Left forelimb (tissue), 1 donor: ENCODE results near the gene MYH9.

Source experiments
- DNase-seq: peaks from one replicate; pipeline ENCODE4 v3.0.0-alpha.2; 2018; ENCODE audit warnings: low spot score

MYH9 gene

DNA sequence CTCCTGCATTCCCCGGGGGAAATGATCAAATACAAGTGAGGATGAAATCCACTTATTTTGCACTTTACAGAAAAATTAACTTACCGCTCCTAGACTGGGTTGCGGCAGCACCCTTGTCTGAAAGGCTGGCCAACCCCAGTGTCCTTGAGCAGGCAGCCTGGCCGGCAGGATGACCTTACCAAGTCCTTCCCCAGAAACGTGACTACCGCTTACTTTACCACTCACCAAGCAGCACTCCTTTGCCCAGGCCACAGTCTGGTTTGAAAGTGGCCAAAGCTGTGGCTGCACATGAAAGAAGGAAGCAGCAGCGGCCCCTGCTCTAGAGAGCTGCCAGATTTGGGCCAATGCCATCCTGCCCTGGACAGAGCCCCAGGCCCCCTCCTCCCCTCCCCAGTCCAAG, 20.3 kb downstream of the MYH9 start:
- no peak for DNase-seq

DNA sequence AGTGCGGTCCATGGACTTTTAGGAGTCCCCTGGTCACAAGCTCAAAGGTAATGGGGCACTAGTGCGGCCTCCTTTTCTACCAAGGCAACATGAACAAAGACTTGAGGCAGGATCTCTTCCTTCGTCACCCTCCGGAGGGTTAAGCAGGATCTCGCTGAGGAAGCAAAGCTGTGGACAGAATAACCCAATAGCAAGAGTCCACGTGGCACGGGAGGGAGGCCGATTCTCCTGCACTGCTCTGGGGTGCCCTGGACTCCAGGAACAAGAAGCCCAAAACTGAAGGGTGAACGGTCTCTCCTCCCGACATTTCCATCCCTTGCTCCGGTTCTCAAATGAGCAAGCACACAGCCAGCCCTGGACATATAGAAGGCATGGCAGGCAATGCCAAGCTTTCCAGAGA, 20.7 kb downstream of the MYH9 start:
- DNase-seq: no peak

DNA sequence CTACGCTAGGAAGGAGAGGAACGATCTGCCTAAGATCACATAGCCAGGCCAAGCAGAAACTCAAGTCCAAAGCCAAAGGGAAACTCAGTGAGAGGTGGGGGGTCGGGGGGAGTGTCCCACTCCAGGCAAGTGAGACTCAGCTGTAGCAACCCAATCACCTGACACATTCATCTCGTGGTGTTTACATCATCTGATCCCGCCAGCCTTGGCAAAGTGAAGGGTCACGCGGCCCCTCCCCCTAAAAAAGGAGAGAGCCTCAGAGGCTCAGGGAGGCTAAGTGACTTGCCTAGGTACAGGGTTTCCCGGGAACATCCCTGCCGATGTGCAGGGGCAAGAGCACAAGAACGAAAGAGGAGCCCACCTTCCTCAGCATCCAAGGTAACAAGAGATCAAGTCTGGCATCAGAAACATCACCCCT, 21.5 kb downstream of the MYH9 start:
- DNase-seq: no peak

DNA sequence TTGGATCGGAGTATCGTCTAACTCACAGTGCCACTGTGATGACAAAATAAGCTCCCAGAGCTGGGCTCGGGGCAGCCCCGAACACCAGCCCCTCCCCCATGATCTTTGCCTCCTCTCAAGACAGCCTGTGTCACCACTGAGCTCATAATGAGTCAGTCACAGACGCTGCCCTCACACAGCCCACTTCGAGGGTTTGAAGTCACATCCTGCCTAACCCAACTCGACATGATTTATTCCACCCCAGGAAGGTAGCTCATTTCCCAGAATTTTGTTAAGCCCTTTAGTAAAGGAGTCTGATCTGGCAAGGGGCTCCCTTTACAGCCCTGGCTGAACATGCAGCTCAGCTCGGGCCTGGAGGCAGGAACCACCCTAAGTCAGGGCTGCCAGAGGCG, 22.8 kb downstream of the MYH9 start:
- no peak for DNase-seq

DNA sequence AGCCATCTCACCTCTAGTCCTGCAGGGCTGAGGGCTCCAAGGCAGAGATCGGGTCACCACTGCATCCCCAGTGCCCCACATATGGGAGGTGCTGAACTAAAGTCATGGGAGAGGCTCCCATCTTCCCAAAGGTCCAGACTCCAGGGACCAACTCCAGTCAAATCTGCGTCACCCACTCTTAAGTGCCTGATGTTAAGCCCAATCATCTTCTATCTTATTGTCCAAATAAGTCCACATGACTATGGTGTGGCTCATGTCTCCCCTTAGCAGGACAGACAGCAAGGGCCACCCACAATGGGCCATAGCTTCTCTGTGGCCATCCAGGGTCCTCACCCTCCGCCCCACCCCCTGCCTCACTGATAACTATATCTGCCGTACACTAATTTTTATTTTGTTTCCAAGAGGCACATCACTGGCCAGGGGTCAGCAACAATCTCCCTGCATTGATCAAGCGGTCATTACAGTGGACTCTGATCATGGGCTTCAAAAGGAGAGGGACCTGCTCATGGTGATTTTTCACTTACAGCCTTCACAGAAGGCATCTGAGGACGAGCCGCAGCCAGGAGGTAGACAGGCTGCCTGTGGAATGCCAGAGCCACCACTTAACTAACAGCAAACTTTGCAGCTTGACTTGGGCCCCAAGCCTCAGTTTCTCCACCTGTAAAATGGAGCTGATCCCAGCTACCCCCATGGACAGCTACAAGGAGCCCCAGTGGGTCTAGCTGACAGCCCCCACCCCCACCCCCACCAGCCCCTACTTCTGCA, 23.3 kb downstream of the MYH9 start:
- no peak for DNase-seq

DNA sequence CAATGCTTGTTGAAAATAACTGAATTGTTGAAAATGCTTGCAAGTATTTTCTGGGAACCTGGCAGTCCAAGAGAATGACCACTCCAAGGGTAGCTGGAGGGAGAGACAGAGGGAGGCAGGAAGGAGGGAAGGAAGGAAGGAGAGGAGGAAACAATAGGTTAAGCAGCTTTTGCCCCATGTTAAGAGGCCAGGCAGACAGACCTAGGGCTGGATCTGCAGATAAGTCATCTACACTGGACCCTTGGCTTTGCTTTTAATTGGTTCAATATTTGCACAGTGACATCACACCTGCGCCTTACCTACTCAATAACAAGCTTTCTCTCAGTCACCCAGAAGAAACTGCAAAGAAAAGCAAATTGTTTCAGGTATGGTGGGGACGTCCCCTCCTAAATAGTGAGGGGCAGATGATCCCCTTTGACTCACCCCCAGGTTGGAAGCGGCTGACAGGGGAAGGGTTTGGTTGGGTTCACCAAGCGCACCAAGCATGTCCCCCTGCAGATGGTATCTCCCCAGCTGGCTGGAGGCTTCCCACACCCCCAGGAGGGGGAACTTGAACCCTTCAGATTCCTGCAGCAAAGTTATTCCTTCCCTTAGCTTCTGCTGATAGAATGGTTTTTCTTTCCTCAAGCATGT, 24.3 kb downstream of the MYH9 start:
- no peak for DNase-seq

DNA sequence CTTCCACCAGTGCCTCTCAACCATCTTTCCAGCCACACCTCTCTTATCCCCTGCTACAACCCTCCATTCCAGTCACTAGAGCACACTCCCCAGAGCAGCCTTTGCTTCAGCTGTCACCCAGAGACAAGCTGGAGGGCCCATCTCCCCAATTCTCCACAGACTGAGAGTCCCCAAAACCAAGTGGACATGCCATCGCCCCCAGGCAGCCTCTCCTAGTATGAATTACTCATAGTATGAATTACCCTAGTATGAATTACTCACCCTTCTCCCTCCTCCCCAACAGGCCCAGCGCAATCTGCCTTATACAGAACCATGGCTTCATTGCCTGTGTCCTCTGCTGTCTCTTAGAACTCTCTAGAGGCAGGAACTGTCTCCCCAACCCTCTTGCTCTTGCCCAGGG, 24.8 kb downstream of the MYH9 start:
- DNase-seq: no peak

DNA sequence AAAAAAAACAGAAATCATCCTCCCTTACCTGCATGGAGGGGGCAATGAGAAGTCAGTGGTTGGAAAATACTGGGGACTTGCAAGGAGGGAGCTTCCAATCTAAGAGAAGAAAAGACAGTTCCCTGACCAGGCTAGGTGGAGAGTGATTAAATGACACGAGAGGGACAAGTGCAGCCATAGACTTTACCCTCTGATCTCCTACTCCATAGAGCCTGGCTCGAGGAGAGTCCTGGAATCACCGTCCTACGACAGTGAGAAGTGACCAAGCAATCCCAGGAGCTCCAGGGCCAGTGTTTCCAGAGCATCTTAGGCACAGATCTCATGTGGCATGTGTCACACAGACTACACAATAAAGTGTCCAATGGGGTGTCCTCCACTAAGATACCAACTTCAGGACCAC, 25.7 kb downstream of the MYH9 start:
- no peak for DNase-seq

DNA sequence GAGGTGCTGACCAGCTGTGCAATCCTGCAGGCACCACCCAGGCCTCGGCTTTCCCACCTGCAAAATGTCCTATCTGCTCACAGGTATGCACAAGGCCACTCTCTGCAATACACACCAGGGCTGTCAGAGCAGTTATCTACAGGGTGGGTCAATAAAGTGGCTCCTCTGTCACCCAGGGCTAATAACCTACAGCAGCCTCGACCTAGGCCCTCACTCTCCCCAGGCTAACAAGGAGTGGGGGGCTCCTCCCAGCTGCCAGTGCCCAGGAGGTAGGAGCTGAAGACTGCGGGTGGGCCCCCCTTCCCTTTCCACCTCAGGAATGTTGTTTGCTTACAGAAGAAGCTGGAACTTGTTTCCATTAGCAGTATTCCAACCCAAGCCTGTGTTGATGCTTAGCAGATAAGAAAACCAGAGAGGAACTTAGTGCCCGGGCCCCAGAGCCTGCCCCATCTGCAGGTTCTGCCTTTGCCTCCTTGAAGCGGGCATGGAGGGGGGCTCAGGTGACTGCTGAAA, 26.8 kb downstream of the MYH9 start:
- no peak for DNase-seq

DNA sequence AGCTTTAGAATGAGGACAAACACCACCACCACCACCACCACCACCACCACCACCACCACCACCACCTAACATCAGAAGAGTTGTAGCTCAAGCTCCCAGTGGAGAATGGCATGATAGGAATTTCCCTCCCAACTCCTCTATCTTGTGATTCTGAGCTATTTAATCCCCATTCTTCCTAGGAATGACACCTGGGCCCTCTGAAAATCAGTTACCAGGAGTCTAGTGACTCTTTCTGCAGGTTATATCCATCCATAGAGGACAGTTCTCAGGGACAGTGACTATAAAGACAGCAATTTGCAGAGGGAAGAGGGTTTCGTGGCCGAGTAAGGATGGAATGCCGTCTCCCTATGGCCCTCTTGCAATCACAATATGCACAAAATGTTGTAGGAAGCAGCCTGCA, 27.8 kb downstream of the MYH9 start:
- no peak for DNase-seq

DNA sequence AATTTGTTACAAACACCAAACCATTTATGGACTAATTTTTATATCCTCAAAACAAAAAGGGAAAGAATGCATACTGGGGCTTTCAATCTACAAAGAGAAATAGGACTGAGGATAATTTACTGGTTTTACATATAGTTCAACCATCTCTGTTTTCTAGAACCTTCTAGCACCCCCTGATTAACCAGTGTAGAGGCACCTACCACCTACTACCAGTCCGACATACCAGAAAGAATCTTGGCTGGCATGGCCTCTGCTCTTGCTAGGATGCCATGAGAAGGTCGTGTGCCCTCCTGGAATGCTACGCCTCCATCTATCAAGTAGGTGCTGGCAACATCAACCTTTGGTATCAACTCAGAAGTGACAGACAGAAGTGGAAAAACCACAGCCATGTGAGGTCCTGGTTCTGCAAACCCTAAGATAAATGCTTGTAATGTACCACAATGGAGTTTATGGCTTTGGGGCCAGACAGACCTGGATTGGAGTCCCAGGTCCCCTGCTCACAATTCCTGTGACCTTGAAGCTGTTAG, 28.2 kb downstream of the MYH9 start:
- DNase-seq: no peak

DNA sequence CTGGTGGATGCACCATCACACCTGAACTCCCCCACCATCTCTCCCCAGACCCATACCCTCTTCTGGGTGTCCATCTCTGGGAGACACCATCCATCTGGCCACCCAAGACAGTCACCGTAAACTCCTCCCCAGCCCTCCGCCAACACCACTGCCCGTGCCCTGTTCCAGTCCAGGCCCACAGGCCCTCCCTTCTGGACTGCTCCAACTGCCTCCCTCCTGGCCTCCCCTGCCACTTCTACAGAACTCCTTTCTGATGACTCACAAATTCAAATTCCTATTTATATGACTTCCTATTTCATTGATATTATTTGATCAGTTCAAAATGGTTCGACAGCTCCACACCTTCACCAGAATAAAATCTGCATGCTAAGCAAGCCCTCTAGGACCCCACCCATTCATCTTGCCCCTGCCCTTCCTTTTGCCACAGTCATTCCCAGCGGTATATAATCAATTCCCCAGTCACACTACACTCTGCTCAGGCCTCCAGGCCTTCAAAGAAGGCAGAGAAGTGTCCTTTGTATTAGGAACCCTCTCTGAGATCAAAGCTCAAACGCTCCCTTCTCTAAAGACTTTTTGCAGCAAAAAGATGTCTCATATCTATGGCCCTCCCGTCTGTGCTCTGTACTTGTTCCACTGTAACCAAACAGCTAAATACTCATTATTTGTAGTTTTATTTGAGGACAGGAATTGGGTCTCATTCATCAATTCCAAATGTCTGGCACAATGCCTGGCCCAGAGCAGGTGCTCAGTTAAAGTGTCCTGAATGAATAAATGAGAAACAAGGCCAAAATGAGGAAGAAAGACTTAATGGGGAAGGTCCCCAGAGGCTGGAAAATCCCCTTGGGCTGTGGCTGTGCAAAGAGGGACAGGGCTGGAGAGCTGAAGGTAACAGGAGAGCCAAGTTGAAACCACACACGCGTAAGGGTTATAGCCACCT, 29.0 kb downstream of the MYH9 start:
- DNase-seq: no peak

DNA sequence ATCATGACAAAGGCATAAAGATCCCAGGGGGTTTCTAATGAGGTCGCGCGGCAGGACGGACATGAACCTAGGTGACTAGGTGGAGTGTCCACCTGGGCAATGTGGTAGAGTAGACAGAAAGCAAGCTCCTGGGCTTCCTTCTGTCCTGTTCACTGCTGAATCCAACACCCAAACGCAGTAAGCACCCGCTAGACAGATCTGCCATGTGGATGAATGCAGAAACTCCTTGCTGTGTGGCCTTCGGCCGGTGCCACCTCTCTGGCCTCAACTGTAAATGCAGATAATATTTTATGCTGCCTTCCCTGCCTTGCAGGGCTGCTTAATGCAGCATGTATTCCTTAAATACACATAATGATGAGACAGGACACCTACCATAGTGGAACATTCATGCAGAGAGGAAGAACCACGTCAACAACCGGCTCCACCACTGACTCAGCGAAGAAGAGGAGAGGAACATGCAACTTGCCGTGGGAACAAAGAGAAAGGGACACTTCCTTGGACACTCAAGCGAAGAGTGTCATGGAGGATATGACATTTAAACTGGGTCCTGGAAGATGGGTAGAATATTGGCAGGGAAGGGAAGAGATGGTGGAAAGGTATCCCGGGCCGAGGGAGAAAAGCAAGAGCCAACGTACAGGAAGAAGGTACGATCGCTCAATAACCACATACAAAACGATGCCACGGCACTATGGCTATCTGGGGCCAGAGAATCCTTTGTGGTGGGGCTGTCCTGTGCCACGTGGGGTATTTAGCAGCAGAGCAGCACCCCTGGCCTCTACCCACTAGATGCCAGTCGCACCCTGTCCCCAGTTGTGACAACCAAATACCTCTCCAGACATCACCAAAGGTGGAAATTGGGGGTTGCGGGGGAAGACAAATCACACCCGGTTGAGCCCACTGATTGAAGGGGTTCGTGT, 30.8 kb downstream of the MYH9 start:
- DNase-seq: no peak

DNA sequence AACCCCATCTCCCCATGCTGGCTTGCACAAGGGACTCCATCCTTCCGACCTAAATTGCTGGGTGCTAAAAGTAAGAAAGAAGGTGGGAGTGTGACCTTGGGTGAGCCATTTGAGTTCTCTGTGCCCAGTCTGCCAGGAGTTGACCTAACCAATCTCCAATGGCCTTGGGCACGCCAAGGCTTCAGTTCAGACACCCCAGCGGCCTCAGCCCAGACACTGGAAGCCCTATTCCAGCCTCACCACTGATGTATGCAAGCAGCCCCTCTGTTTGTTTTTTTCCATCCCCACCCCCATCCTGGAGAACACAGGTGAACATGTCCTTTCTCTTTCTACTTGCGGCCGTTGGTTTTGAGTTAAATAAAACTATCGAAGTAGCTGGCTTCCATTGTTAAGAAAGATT, 31.9 kb downstream of the MYH9 start:
- DNase-seq: no peak

DNA sequence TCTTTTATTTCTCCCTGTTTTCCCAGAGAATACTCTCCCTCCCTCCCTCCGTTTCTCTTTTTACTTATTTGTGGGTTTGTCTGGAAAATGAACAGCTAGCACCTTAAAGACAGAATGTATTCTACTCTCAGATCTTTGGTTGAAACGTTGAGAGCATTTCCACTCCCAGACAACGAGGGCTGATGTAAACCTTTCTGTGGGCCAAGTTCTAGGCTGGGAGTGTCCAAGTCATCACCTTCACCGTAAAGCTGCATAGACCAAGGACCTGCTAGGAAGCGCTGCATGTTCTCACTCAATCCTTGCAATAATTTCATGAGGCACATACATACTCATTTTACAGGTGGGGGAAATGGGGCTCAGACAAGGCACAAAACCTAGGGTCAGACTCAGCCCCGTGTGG, 32.4 kb downstream of the MYH9 start:
- no peak for DNase-seq

DNA sequence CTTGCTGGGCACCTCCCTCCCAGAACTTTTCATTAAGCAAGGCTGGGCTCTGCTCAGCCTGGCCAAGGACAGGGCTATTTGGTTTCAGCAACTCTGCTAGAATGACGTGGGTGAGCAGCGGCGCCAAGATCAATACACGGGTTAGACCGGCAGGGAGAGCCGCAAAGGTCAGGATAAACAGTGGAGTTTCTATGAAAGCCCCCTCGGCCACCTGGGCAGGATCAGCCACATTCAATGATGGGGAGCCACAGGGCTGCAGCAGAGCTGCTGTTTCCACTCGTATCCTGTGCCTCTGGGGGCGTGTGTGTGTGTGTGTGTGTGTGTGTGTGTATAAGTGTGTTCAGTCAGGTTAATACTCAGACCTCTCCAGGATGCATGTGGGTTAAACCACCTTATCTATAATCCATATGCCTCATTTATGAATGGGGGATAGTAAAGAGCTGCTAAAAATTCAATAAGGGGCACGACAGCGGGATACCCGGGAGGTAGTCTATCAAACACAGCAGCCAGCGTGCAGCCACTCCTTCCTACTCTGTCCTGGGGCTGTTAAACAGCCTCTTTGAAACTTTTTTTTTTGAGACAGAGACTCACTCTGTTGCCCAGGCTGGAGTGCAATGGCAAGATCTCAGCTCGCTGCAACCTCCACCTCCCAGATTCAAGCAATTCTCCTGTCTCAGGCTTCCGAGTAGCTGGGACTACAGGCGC, 34.8 kb downstream of the MYH9 start:
- DNase-seq: no peak

DNA sequence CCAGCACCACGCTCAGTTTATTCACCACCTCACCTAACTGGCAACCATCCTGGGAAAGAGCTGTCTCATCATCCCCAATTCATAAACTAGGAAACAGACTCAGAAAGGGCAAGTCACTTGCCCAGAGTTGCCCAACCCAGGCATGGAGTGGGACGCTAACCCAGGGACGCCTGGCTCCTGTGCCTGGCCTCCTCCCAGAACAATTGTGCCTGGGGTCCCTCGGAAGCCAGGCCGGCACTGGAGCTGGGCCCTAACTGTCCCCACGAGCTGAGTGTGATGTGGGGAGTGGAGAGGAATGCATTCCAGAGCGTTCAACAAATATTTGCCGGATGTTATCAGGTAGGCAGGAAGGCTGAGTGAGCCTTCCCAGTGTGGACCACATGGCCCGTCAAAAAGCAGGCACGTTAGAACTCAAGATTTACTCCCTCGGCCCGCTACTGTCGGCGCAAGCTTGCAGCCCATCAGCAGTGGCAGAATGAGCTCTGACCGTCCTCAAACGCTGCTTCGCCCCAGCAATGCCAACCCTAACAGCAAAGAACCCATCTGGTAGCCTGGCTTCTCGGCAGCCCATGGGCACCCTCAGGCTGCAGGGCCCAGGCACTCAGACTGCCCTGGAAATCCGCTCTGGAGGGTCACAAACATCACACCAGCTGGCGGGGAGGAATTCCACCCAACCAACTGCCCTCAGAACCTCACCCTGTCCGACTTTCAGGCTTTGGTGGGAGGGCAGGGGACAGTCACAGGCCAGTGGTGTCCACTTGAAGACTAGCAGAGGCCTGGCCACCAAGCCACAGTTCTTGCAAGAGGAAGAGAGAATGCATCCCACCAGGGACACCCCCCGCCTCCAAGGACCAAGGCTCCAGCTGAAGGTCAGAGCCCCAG, 35.6 kb downstream of the MYH9 start:
- no peak for DNase-seq

DNA sequence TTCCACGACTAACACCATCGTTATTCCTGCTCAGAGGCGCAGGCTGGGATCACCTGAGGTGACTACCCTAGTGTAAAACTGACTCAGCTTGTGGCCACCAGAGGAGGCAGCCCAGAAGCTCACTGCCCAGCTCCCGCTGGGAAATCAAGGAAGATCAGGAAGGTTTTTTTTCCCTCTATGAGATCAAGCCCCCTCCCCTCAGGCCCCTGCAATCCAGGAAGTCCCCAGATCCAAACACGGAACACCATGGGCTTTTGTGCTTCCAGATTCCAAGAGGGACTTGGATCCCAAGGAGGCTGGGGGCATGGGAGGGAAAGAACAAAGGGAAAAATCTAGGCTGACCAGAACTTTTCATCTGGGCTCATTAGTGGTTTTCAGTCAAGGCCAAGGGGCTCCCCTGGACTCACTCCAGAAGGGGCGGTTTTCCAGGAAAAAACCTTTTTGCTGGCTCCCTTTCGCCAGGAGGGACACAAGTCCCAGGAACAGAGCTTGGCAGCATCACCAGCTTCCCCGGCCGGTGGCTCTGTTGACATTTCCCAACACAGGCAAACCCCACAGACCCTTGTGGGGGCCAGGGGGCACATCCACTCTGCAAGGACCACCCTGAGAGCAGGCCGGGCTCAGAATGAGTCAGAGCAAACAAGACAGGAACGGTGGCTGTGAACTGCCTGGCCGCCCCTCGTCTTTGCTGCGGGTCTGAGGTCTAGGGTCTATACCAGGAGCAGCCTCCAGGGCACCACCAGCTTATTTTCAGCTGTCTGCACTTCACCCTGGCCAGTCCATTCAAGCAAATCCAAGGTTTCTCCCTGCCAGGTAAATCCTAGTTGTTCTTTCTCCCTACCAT, 36.8 kb downstream of the MYH9 start:
- DNase-seq: no peak

DNA sequence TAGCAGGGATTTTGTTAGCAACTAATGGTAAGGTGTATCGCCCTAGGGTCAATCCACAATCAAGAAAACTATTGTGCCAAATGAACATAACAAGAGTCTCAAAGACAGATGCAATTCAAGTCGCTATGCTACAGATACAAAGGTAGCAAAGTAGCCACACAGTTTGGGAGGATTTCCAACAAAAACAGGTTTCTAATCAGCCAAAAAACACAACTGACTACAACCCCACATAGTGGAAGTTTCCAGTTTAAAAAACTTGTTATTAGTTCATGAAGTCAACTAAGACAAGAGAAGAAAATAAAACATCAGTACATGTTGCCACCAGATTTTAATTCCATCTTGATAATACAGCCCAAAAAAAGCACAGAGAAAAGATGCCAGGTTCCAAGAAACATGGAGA, 38.0 kb downstream of the MYH9 start:
- no peak for DNase-seq
